ENCODE results near the gene RBFOX2. TPM values are rescaled to one million over a fixed set of nuclear protein-coding genes. Genes with fewer than 3 reads are reported as not detected.

The RBFOX2 gene
- total RNA-seq, 1 donor from 2014 or later = 200 TPM

DNA sequence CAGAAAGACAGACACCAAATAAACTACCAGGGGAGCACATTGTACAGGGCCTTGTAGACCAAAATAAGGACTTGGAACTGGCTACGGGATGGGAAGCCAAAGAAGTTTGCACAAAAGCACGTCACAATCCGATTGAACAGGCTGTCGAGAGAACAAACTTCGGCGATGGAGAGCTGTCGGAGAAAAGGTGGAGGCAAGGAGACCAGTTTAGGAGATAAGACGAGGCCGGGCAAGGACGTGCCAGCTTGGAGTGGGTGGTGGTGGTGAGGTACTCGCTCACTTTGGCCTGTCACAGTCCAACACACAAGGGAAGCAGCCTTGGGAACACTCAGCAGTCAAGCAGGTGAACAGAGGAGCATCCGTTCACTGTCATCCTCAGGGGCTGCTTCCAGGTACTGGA is 291.9 kb downstream of the RBFOX2 start:
- Histone ChIP-seq H3K4me3 (ENCODE audit: low read length in 3 of 3) (no peak overlapping the region), H3K27me3 (ENCODE audit: control insufficient read depth in 3 of 3, insufficient read depth in 3 of 3, low read length in 3 of 3) (no peaks in the 10 kb centered on the region), H3K9ac (ENCODE audit: low read depth in 1 of 3, low read length in 3 of 3) (no peak overlapping the region), H3K4me1 (ENCODE audit: control insufficient read depth in 3 of 3, insufficient read depth in 3 of 3, low read length in 3 of 3) (peaks cover 16 to 29% (median 22%) of the 10 kb centered on the region in 3 donors), H3K9me3 (ENCODE audit: control insufficient read depth in 3 of 3, low read length in 3 of 3) (no peaks in the 10 kb centered on the region), H3K27ac (ENCODE audit: low read depth, low read length) (no peak overlapping the region), H3K36me3 (ENCODE audit: control insufficient read depth in 3 of 3, insufficient read depth in 3 of 3, low read length in 3 of 3) (peaks cover 6 to 13% (median 9%) of the 10 kb centered on the region in 3 donors)

GRCh38 chr22:35736166-35736565 is 292.5 kb downstream of the RBFOX2 start:
- H3K9ac ChIP-seq (ENCODE audit: low read depth in 1 of 3, low read length in 3 of 3) = no peak overlapping the region

GRCh38 chr22:35735542-35735941 is 293.1 kb downstream of the RBFOX2 start:
- Histone ChIP-seq H3K9ac (ENCODE audit: low read depth in 1 of 3, low read length in 3 of 3) (no peak overlapping the region), H3K27ac (ENCODE audit: low read depth, low read length) (no peak overlapping the region), H3K27me3 (ENCODE audit: control insufficient read depth in 3 of 3, insufficient read depth in 3 of 3, low read length in 3 of 3) (no peaks in the 10 kb centered on the region), H3K4me3 (ENCODE audit: low read length in 3 of 3) (no peak overlapping the region), H3K36me3 (ENCODE audit: control insufficient read depth in 3 of 3, insufficient read depth in 3 of 3, low read length in 3 of 3) (peaks cover 6 to 13% (median 6%) of the 10 kb centered on the region in 3 donors), H3K4me1 (ENCODE audit: control insufficient read depth in 3 of 3, insufficient read depth in 3 of 3, low read length in 3 of 3) (peaks cover 11 to 21% (median 17%) of the 10 kb centered on the region in 3 donors), H3K9me3 (ENCODE audit: control insufficient read depth in 3 of 3, low read length in 3 of 3) (no peaks in the 10 kb centered on the region)

More at GRCh38 chr22:35736166-35736565, 292.5 kb downstream of the RBFOX2 start:
- no peaks in the 10 kb centered on the region for H3K9me3 ChIP-seq (ENCODE audit: control insufficient read depth in 3 of 3, low read length in 3 of 3)
- peaks cover 14 to 27% (median 19%) of the 10 kb centered on the region in 3 donors for H3K4me1 ChIP-seq (ENCODE audit: control insufficient read depth in 3 of 3, insufficient read depth in 3 of 3, low read length in 3 of 3)
- H3K27me3 ChIP-seq (ENCODE audit: control insufficient read depth in 3 of 3, insufficient read depth in 3 of 3, low read length in 3 of 3) = no peaks in the 10 kb centered on the region
- no peak overlapping the region for H3K27ac ChIP-seq (ENCODE audit: low read depth, low read length)
- H3K4me3 ChIP-seq (ENCODE audit: low read length in 3 of 3) = no peak overlapping the region
- H3K36me3 ChIP-seq (ENCODE audit: control insufficient read depth in 3 of 3, insufficient read depth in 3 of 3, low read length in 3 of 3) = peaks cover 6 to 13% (median 8%) of the 10 kb centered on the region in 3 donors

GRCh38 chr22:35734517-35734827 is 294.2 kb downstream of the RBFOX2 start:
- no peak overlapping the region for H3K27ac ChIP-seq (ENCODE audit: low read depth, low read length)
- no peak overlapping the region for H3K4me3 ChIP-seq (ENCODE audit: low read length in 3 of 3)
- no peak overlapping the region for H3K9ac ChIP-seq (ENCODE audit: low read depth in 1 of 3, low read length in 3 of 3)
- no peaks in the 10 kb centered on the region for H3K9me3 ChIP-seq (ENCODE audit: control insufficient read depth in 3 of 3, low read length in 3 of 3)
- H3K27me3 ChIP-seq (ENCODE audit: control insufficient read depth in 3 of 3, insufficient read depth in 3 of 3, low read length in 3 of 3) = no peaks in the 10 kb centered on the region
- H3K36me3 ChIP-seq (ENCODE audit: control insufficient read depth in 3 of 3, insufficient read depth in 3 of 3, low read length in 3 of 3) = peaks cover 6 to 13% (median 6%) of the 10 kb centered on the region in 3 donors
- H3K4me1 ChIP-seq (ENCODE audit: control insufficient read depth in 3 of 3, insufficient read depth in 3 of 3, low read length in 3 of 3) = peaks cover 8 to 11% (median 9%) of the 10 kb centered on the region in 3 donors

DNA sequence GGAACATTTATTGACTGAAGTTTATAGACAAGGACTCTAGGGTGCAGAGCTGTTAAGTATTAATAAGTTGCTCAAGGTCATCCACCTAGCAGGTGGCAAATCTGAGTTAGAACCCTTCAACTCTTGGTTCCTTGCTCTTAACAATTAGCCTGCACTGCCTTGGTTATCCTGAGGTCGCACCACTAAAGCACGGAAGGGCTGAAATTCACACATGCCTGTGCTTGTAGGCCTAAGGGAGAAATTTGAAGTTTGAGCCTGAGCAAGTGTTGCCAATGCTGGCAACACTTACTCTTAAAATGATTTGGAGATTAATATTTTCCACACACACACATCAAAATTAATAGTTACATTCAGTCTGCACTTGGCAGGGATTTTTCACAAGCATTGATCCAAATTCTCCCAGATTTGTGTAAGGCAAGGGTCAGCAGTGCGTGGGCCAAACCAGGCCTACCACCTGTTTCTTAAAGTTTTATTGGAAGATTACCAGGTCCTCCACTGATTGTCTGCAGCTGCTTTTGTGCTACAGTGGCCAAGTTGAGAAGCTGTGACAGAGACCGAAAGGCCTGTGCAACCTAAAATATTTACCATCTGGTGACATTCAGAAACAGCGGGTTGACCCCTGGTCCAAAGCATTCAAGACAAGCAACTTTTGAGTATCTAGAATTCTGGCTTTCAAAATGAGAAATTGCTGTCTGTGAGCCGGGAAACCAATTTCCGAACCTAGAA is 294.7 kb downstream of the RBFOX2 start:
- H3K27ac ChIP-seq (ENCODE audit: low read depth, low read length) = no peak overlapping the region
- H3K36me3 ChIP-seq (ENCODE audit: control insufficient read depth in 3 of 3, insufficient read depth in 3 of 3, low read length in 3 of 3) = peaks cover 2 to 13% (median 4%) of the 10 kb centered on the region in 3 donors
- no peaks in the 10 kb centered on the region for H3K9me3 ChIP-seq (ENCODE audit: control insufficient read depth in 3 of 3, low read length in 3 of 3)
- H3K4me3 ChIP-seq (ENCODE audit: low read length in 3 of 3) = no peak overlapping the region
- H3K27me3 ChIP-seq (ENCODE audit: control insufficient read depth in 3 of 3, insufficient read depth in 3 of 3, low read length in 3 of 3) = no peaks in the 10 kb centered on the region
- peaks cover 5 to 11% (median 6%) of the 10 kb centered on the region in 3 donors for H3K4me1 ChIP-seq (ENCODE audit: control insufficient read depth in 3 of 3, insufficient read depth in 3 of 3, low read length in 3 of 3)
- H3K9ac ChIP-seq (ENCODE audit: low read depth in 1 of 3, low read length in 3 of 3) = no peak overlapping the region

DNA sequence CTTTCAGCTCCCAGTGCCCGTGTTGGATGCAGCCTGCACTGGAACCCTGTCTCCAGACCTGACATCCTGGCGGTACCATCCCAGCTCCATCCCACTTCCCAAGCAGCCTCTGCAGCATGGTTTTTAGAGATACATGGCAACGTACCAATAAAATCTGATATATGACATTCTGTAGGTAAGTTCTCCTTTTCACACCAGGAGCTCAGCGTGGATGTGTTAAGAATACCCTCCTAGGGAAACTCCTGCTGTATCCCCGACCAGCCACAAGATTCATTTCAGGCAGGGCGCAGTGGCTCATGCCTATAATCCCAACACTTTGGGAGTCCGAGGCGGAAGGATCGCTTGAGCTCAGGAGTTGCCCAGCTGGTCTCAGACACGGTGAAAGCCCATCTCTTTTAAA is 295.6 kb downstream of the RBFOX2 start:
- H3K36me3 ChIP-seq (ENCODE audit: control insufficient read depth in 3 of 3, insufficient read depth in 3 of 3, low read length in 3 of 3) = peaks cover 0 to 8% (median 2%) of the 10 kb centered on the region in 3 donors
- no peak overlapping the region for H3K27ac ChIP-seq (ENCODE audit: low read depth, low read length)

GRCh38 chr22:35732116-35732515 is 296.5 kb downstream of the RBFOX2 start:
- H3K9ac ChIP-seq (ENCODE audit: low read depth in 1 of 3, low read length in 3 of 3) = no peak overlapping the region
- no peaks in the 10 kb centered on the region for H3K9me3 ChIP-seq (ENCODE audit: control insufficient read depth in 3 of 3, low read length in 3 of 3)
- peaks cover 0 to 5% (median 0%) of the 10 kb centered on the region in 3 donors for H3K36me3 ChIP-seq (ENCODE audit: control insufficient read depth in 3 of 3, insufficient read depth in 3 of 3, low read length in 3 of 3)
- H3K27ac ChIP-seq (ENCODE audit: low read depth, low read length) = no peak overlapping the region
- H3K4me3 ChIP-seq (ENCODE audit: low read length in 3 of 3) = no peak overlapping the region
- no peaks in the 10 kb centered on the region for H3K27me3 ChIP-seq (ENCODE audit: control insufficient read depth in 3 of 3, insufficient read depth in 3 of 3, low read length in 3 of 3)
- peaks cover 3 to 15% (median 6%) of the 10 kb centered on the region in 3 donors for H3K4me1 ChIP-seq (ENCODE audit: control insufficient read depth in 3 of 3, insufficient read depth in 3 of 3, low read length in 3 of 3)

More for the DNA sequence above, 295.6 kb downstream of the RBFOX2 start:
- Histone ChIP-seq H3K4me1 (ENCODE audit: control insufficient read depth in 3 of 3, insufficient read depth in 3 of 3, low read length in 3 of 3) (peaks cover 3 to 11% (median 6%) of the 10 kb centered on the region in 3 donors), H3K9me3 (ENCODE audit: control insufficient read depth in 3 of 3, low read length in 3 of 3) (no peaks in the 10 kb centered on the region), H3K27me3 (ENCODE audit: control insufficient read depth in 3 of 3, insufficient read depth in 3 of 3, low read length in 3 of 3) (no peaks in the 10 kb centered on the region), H3K9ac (ENCODE audit: low read depth in 1 of 3, low read length in 3 of 3) (no peak overlapping the region), H3K4me3 (ENCODE audit: low read length in 3 of 3) (no peak overlapping the region)

GRCh38 chr22:35731321-35731720 is 297.3 kb downstream of the RBFOX2 start:
- no peaks in the 10 kb centered on the region for H3K36me3 ChIP-seq (ENCODE audit: control insufficient read depth in 3 of 3, insufficient read depth in 3 of 3, low read length in 3 of 3)
- no peak overlapping the region for H3K27ac ChIP-seq (ENCODE audit: low read depth, low read length)
- peaks cover 3 to 21% (median 6%) of the 10 kb centered on the region in 3 donors for H3K4me1 ChIP-seq (ENCODE audit: control insufficient read depth in 3 of 3, insufficient read depth in 3 of 3, low read length in 3 of 3)
- no peaks in the 10 kb centered on the region for H3K9me3 ChIP-seq (ENCODE audit: control insufficient read depth in 3 of 3, low read length in 3 of 3)
- no peak overlapping the region for H3K9ac ChIP-seq (ENCODE audit: low read depth in 1 of 3, low read length in 3 of 3)
- H3K4me3 ChIP-seq (ENCODE audit: low read length in 3 of 3) = no peak overlapping the region
- H3K27me3 ChIP-seq (ENCODE audit: control insufficient read depth in 3 of 3, insufficient read depth in 3 of 3, low read length in 3 of 3) = no peaks in the 10 kb centered on the region

DNA sequence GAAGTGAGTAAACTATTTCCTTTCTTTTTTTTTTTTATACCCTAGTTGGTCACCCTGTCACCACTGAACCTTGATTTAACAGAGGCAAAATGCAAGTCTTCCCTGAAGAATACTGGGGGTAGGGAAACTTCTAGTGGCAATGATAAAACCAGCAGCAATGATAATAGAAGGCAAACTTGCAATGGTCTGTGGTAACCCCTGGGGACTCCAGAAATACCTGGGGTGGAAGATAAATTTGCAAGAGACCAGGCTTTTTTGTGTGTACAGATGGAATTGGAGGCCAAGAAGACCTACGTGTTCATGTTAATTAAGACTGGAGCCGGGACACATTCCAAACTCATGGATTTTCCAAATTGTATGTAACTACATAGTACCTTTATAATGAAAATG is 299.3 kb downstream of the RBFOX2 start:
- H3K4me1 ChIP-seq (ENCODE audit: control insufficient read depth in 3 of 3, insufficient read depth in 3 of 3, low read length in 3 of 3) = peaks cover 2 to 20% (median 5%) of the 10 kb centered on the region in 3 donors
- H3K9me3 ChIP-seq (ENCODE audit: control insufficient read depth in 3 of 3, low read length in 3 of 3) = no peaks in the 10 kb centered on the region
- no peak overlapping the region for H3K9ac ChIP-seq (ENCODE audit: low read depth in 1 of 3, low read length in 3 of 3)
- H3K36me3 ChIP-seq (ENCODE audit: control insufficient read depth in 3 of 3, insufficient read depth in 3 of 3, low read length in 3 of 3) = no peaks in the 10 kb centered on the region
- H3K27me3 ChIP-seq (ENCODE audit: control insufficient read depth in 3 of 3, insufficient read depth in 3 of 3, low read length in 3 of 3) = no peaks in the 10 kb centered on the region
- no peak overlapping the region for H3K4me3 ChIP-seq (ENCODE audit: low read length in 3 of 3)
- no peak overlapping the region for H3K27ac ChIP-seq (ENCODE audit: low read depth, low read length)

DNA sequence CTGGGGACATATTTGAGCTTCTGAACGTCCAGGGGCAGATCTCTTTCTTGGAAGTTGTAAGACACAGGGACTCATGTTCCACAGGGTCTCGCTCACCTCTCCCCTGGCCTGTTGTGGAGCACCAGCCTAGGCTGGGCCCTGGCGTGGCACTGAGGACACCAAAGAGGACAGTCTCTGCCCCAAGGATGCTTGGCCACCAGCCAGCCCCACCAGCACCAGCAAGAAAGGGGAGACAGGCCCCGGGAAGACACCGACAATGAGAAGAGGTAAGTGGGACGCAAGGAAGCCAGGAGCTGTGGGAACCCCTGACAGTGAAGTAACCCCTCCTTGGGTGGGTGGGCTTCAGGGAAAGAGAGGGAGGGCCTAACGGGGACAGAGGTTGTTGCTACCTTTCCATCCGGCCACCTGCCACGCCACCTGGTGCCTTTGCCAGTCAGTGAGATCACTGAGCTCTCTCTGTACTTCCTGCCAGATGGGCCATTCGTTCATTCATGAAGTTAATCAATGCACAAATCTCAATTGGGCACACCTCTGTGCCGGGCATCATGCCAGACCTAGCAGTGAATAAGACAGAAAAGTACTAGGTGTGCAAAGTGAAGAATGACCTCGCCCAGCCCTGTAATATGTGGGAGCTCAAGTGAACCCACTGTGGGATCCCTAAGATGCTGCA is 299.9 kb downstream of the RBFOX2 start:
- Histone ChIP-seq H3K4me1 (ENCODE audit: control insufficient read depth in 3 of 3, insufficient read depth in 3 of 3, low read length in 3 of 3) (peaks cover 0 to 14% (median 5%) of the 10 kb centered on the region in 3 donors), H3K9me3 (ENCODE audit: control insufficient read depth in 3 of 3, low read length in 3 of 3) (no peaks in the 10 kb centered on the region), H3K27me3 (ENCODE audit: control insufficient read depth in 3 of 3, insufficient read depth in 3 of 3, low read length in 3 of 3) (no peaks in the 10 kb centered on the region), H3K27ac (ENCODE audit: low read depth, low read length) (no peak overlapping the region), H3K4me3 (ENCODE audit: low read length in 3 of 3) (no peak overlapping the region), H3K36me3 (ENCODE audit: control insufficient read depth in 3 of 3, insufficient read depth in 3 of 3, low read length in 3 of 3) (no peaks in the 10 kb centered on the region), H3K9ac (ENCODE audit: low read depth in 1 of 3, low read length in 3 of 3) (no peak overlapping the region)
